HG03108 (cell line): ENCODE measurements around the gene USH2A.

ENCODE experiments used
- ATAC-seq: cut with Tn5 transposase; IDR thresholded peaks from one replicate; pipeline ENCODE4 v1.9.1; 2021; ENCODE audit warnings: moderate library complexity; ENCODE audit not compliant: unreplicated experiment

USH2A gene

GRCh38 chr1:215878128-215878527 is 545.1 kb downstream of the USH2A start:
- ATAC-seq: no peak

- no peak for ATAC-seq
Observed at GRCh38 chr1:215877452-215877951, 545.7 kb downstream of the USH2A start.

GRCh38 chr1:215875712-215876111 is 547.5 kb downstream of the USH2A start:
- ATAC-seq: no peak

GRCh38 chr1:215875236-215875635 is 548.0 kb downstream of the USH2A start:
- no peak for ATAC-seq

GRCh38 chr1:215872658-215873057 is 550.6 kb downstream of the USH2A start:
- ATAC-seq: no peak

GRCh38 chr1:215868500-215868899 is 554.7 kb downstream of the USH2A start:
- no peak for ATAC-seq

GRCh38 chr1:215865060-215865459 is 558.2 kb downstream of the USH2A start:
- no peak for ATAC-seq

- no peak for ATAC-seq
Observed at GRCh38 chr1:215863796-215864195, 559.5 kb downstream of the USH2A start.

GRCh38 chr1:215860833-215861232 is 562.4 kb downstream of the USH2A start:
- no peak for ATAC-seq

- ATAC-seq: no peak
Observed at GRCh38 chr1:215857317-215857716, 565.9 kb downstream of the USH2A start.

GRCh38 chr1:215845234-215845891 is 577.9 kb downstream of the USH2A start:
- no peak for ATAC-seq

GRCh38 chr1:215844777-215845176 is 578.5 kb downstream of the USH2A start:
- no peak for ATAC-seq

GRCh38 chr1:215844266-215844665 is 579.0 kb downstream of the USH2A start:
- ATAC-seq: no peak

- no peak for ATAC-seq
Observed at GRCh38 chr1:215842905-215843304, 580.3 kb downstream of the USH2A start.

GRCh38 chr1:215835951-215836350 is 587.3 kb downstream of the USH2A start:
- no peak for ATAC-seq

- ATAC-seq: no peak
Observed at GRCh38 chr1:215833941-215834729, 589.1 kb downstream of the USH2A start.

GRCh38 chr1:215830226-215830810 is 592.9 kb downstream of the USH2A start:
- ATAC-seq: no peak

- ATAC-seq: no peak
Observed at GRCh38 chr1:215825056-215825455, 598.2 kb downstream of the USH2A start.

GRCh38 chr1:215824245-215824644 is 599.0 kb downstream of the USH2A start:
- no peak for ATAC-seq

GRCh38 chr1:215819114-215819513 is 604.1 kb downstream of the USH2A start:
- no peak for ATAC-seq

- no peak for ATAC-seq
Observed at GRCh38 chr1:215807911-215808436, 615.3 kb downstream of the USH2A start.

GRCh38 chr1:215807218-215807617 is 616.0 kb downstream of the USH2A start:
- no peak for ATAC-seq
